SHP77 (cell line): Measurements from ENCODE around the gene PIK3C2A.

ENCODE experiments used
- DNase-seq, 2 experiments: peaks; one replicate each; lab custom pipeline; 2025; lab: John Stamatoyannopoulos, UW

PIK3C2A gene

DNA sequence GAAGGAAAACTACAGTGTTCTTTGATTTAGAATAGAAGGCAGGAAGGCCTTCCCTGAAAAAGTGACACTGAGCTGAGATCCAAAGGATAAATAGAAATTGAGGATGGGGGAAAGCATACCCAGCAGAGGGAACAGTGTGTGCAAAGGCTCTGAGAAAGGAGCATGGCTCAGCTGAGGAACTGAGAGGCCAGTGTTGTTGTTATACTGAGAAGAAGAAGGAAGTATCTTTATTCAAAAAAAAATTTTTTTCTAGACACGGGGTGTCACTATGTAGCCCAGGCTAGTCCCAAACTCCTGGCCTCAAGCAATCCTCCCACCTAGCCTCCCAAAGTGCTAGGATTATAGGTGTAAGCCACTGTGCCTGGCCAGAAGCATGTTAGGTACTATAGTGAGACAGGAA lies 3.5 kb upstream of the PIK3C2A start:
- no peak for DNase-seq

DNA sequence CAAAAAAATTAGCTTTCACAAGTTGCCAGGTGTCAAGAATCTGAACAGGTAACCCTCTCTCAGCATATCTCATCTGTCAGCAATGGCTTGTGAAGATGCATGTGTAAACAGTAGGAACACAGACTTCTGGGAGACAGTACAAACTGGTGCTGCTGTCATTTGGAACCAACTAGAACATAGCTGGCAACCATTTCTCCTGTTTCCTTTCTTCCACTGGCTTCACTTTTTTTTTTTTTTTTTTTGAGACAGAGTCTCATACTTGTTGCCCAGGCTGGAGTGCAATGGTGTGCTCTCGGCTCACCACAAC lies 2.1 kb upstream of the PIK3C2A start:
- no peak for DNase-seq

DNA sequence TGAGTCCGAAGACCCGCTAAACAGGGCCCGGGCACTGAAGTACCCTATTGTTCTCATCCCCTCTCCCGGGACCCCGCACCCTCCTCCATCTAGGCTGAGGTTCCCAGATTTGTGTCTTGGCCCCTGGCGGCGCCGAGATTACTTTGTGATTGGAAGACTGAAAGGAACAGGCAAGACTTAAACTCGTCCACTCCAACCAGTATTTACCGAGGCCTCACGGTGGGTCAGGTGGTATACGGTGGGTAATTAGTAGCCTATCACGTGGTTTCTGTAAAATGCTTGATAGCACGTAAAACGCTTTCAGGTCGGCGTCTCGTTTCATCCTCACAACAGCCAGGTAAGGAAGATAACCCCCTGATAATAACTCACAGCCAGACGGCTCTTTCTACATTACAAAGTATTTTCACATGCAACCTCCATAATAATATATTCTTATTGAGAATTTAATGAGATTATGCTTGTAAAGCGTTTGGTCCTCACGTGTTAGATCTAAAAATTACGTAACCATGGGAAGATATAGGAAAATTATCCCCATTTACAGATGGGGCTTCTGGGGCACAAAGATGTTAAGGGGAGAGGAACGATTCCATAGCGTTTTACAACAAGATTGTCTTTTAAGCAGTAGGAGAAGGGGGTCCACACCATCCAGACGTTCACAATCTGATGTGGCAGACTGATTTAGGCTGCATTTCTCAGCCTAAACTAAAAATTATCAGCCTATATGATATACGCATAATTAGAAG lies 642 bp upstream of the PIK3C2A start:
- peak; percentile 31 to 58 for DNase-seq

DNA sequence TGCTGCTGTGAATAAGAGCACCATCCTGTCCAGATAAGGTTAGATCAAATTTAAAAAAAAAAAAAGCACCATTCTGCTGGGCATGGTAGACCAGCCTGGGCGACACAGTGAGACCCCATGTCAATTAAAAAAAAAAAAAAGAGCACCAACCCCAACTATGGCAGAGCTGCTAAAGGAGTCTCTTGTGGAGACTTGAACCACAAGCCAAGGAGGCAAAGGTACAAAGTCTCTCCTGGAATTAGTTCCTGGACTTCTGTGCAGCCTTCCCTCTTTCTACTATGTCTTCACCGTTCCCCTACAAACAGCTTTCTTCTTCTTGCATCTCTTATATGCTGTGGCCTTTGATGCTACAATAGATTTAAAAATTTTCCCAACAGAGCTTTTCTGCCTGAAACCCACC lies 1.3 kb downstream of the PIK3C2A start:
- DNase-seq, result no peak

DNA sequence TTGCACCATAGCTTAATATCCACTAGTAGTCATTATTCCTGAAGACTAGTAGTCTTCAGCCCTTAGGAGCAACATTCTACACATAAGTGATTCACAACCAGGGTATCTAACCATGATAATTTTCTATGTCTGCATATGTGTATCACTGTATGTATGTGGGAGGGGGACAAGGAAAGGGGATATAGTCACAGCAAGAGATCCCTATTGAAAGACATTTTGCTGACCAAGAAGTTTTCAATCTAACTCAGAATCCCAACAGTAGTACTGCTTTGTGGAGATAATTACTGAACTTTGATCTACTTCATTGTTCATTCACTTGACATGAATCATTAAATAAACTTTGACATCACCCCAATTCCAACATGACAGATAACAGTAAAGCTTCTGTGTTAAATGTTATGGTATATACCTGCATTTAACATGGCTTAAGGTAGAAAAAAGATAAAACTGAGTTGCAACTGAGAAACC lies 10.3 kb downstream of the PIK3C2A start:
- no peak for DNase-seq

DNA sequence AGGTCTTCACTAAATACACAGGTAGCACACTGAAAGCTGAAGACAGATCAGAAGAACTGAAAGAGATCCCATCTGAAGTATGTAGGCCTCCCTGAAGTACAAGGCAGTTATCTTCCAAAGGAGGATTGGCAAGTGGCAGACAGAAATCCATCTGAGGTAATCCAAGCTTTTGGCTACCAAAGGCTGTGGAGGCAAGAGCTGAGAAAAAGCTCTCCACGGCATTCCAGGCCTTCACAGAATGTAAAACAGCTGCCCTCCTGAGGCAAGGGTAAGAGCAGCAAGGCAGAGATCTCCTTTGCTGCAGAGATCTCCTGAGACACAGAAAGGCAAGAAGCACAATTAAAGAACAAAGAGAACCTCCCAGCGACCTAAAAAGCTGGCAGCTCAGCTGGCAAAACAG lies 19.1 kb downstream of the PIK3C2A start:
- no peak for DNase-seq

DNA sequence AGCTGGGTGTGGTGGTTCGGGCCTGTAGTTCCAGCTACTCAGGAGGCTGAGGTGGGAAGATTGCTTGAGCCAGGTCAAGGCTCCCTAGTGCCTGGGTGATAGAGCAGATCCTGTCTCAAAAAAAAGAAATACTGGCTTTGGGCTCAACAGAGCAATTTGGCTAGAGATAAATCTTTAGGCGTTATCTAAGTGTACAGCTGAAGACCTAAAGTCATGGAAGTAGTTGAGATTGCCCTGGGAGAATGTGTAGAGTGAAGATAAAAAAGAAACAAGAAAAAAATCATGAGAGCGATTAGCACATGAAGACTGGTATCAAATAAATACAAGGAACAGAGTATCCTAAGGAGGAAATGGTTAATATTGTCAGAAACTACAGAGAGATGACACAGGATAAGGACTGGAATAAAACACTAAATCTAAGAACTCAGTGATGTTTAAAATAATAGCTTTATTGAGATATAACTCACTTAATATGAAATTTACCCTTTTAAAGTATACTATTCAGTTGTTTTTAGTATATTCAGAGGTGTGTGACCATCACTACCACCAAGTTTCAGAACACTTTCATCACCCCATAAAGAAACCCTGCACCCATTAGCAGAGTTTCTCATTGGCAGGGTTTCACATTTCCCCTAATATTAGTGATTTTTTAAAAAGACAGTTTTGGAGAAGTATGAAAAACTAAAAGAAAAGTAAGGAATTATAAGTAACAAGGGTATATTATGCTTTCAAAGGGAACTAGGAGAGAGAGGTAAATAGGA lies 20.7 kb downstream of the PIK3C2A start:
- DNase-seq, result no peak

DNA sequence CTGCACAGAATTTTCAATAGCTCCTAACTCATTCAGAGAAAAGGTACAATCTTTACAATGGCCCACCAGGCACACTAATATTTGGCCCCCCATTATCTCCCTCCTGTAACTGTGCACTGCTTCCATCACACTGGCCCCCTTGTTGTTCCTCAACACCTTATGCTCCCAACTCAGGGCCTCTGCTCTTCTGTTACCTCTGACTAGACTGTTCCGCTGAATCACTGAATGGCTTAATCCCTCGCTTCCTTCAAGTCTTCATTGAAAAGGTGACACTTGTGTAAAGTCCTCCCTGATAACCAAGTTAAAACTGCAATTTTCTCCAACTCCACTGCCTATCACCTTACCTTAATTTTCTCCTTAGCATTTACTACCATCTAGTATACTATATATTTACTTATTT lies 21.8 kb downstream of the PIK3C2A start:
- DNase-seq, result no peak

DNA sequence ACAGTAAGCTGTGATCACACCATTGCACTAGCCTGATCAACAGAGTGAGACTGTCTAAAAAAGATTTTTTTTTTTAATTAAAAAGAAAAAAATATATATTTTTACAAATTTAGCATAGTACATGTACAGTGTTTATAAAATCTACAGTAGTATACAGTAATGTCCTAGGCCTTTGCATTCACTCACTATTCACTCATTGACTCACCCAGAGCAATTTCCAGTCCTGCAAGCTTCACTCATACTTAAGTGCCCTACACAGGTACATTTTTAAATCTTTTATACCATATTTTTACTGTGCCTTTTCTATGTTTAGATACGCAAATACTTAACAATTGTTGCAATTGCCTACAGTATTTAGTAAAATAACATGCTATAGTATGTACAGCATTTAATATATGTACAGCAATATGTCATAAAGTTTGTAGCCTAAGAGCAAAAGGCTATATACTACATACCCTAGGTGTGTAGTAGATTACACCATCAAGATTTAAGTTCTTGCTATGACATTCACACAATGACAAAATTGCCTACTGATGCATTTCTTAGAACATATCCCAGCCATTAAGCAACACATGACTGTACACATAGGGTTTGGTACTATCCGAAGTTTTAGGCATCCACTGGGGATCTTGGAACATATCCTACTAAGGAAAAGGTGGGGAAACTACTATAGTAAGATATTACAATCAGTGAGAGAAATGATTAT lies 22.8 kb downstream of the PIK3C2A start:
- DNase-seq, result no peak

DNA sequence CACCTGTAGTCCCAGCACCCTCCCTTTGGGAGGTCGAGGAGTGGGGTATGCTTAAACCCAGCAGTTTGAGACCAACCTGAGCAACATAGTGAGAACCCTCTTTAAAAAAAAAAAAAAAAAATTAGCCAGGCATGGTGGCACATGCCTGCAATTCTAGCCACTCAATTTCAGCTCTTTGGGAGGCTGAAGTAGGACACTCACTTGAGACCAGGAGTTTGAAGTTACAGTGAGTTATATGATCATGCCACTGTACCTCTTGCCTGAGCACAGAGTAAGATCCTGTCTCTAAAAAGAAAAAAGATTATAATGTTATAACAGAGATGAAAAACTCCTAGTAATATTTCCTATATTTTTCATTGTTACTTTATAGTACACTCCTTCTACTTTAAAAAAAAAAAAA lies 23.9 kb downstream of the PIK3C2A start:
- no peak for DNase-seq

DNA sequence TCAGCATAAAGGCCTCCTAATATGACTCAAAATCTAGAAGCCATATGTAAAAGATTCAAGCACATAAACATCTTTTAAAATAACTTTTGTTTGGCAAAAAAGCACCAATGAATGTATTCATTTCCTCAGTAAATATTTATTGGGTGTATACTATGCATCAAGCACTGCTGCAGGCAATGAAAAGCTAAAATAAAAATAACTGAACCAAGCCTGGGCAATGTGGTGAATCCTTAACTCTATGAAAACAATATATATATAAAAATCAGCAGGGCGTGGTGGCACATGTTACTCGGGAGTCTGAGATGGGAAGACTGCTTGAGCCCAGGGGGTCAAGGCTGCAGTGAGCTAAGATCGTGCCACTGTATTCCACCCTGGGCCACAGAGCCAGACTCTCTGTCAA lies 27.8 kb downstream of the PIK3C2A start:
- DNase-seq, result no peak

DNA sequence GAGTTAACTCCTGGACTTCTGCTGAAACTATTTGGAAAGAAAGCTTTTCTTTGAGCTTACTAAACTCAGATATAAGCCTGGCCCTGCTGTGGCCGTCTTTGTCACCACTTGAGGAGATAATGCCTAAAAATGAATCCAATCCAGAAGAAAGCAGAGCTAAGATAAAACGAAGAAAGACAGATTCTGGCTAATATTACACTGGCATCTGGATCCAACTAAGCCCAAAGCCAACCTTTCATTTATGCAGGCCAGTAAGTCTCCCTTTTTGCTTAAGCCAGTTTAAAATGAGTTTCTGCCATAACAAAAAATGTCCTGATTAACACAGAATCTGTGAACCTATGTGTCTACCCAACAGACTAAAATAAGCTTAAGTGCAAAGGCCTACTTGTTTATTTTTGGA lies 34.5 kb downstream of the PIK3C2A start:
- no peak for DNase-seq

DNA sequence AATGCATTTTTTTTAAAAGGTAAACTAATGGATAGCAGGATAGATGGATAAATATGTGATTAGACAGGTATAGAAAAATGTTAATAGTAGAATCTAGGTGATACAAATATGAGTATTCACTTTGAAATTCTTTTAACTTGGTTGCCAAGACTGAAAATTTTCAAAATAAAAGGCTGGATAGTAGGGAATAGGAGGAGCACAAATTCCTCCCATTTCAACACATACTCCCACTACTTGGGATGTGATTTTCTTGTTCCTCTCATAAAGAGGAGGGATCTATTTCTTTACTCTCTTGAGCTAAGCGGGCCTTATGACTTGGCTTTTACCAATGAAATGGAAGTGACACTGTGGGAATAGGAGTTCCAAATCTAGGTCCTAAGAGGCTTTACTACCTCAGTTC lies 35.9 kb downstream of the PIK3C2A start:
- DNase-seq, result no peak

DNA sequence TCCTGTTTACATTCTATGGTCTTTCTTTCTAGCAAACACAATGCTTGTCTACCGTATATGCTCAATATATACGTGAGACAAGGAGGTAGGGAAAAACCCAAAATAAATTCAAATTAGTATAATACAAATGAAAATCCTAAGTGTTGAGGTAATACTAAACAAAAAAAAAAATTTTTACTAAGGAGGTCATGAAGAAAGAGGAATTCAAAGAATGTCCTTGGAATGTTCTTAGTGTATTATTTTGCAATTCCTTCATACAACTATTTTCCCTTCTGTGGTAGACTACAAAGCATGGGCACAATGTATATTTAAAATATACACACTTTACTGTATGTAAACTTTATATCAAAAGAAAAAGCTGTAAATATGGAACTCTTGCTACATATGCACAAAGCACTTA lies 36.4 kb downstream of the PIK3C2A start:
- no peak for DNase-seq

DNA sequence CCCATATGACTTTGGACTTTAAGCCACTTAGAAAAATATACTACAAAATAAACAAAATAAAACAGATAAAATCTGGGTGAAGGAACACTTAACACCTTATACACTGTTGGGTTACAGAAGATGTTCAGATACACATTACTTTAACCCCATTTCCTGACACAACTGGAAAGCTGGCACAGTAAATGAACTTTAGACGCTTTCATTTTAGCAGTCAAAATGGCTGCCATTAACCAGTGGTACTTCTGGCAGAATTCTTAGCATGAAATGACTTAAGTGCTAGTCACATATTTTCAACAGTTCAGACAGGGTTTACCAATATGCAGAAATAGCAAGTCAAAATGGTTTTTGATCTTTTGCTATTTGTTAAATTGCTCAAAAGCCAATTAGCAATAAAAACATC lies 37.9 kb downstream of the PIK3C2A start:
- DNase-seq, result no peak

DNA sequence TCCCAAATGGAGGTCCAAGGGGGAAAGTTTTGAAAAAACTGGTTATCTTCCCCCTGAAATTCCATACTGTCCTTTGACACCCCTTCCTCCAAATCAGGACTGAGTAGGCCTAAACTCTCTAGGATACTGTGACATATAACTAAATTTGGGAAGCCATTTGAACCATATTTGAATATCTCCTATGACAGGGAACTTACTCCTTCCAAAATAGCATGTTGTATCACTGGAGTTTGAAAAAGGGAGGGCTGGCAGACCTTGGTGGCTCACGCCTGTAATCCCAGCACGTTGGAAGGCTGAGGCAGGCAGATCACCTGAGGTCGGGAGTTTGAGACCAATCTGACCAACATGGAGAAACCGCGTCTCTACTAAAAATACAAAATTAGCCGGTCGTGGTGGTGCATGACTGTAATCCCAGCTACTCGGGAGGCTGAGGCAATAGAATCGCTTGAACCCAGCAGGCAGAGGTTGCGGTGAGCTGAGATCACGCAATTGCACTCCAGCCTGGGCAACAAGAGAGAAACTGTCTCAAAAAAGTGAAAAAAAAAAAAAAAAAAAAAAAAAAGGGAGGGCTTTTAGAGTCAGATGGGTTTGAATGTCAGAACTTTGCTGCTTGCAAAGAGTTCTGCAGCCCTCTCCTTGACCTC lies 42.4 kb downstream of the PIK3C2A start:
- DNase-seq, result no peak

DNA sequence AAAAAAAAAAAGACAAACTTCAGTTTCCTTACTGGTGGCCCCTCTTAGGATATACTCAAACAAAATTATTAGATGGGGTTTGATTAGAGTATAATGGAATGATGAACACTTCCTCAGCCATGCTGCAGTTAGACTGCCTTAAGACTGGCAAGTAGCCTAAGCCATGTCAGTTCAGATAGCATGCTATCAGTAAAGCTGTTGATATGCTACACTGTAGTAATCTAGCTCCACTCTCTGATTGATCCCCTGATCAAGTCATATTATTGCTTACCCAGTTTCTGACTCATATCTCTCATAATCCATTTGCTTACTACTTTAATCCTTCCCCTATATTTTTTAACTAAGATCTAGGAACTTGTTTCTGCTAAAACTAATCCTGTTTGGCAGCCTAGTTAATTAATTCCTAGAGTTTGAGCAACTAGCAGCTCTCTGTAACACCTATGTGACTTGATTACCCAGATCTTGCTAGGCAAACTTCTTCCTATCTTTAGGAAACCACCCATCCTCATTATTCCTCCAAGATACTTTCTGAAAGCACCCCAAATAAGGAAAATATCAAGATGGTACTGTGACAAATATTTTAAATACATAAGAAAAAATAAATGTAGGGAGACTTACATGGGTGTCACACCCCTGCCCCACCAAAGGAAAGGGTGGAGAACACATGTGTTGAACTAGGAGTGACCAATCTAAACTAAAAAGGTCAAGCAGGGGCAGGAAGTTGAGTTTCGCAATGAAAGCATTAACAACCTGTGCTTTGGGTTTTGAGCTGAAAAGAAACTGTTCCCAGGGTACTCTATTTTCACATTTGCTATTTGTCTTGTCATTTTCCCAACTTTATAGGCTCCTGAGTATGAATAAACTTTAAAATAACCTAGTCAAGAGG lies 43.2 kb downstream of the PIK3C2A start:
- no peak for DNase-seq

DNA sequence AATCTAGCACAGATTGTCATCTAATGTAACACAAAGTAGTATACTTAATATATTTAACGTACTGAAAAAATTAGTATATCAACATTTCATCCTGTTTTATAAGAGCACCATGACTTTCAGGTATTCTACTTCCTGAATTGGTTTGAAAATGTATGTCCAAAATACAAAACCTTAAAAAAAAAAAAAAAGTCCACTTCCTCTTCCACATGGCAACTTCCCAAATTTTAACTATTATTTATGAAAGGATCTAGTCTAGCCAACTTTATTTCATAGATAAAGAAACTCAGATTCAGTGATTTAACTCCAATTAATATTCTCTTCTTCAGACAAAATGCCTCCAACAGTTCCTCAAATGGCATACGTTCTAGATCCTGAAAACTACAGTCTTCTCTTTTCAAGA lies 44.0 kb downstream of the PIK3C2A start:
- DNase-seq, result no peak

DNA sequence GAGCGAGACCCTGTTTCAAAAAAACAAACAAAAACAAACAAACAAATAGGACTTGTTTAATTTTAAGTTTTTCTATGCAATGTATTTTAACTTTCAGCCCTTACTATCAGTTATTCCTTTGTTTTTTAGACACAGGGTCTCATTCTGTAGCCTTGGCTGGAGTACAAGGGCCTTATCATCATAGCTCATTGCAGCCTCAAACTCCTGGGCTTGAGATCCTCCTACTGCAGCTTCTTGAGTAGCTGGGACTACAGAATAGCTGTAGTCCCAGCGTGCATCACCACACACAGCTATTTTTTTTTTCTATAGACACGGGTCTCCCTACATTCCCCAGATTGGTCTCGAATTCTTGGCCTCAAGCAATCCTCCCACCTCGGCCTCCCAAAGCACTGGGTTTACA lies 44.5 kb downstream of the PIK3C2A start:
- DNase-seq, result no peak

DNA sequence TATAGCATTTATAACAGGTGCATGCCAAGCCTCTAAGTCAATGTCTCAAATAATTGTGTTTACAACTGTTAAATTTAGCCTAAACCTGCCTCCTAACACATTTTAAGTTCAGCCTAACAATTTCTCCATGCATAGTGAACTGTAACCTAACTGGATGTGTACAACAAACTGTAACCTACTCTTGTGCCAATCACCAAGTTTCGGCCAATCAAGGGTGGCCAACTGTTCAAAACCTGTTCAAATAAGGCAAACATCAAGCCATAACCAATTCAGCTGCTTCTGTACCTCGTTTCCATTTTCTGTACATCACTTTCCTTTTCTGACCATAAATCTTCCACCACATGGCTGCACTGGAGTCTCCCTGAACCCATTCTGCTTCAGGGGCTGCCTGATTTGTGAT lies 45.4 kb downstream of the PIK3C2A start:
- DNase-seq, result no peak

DNA sequence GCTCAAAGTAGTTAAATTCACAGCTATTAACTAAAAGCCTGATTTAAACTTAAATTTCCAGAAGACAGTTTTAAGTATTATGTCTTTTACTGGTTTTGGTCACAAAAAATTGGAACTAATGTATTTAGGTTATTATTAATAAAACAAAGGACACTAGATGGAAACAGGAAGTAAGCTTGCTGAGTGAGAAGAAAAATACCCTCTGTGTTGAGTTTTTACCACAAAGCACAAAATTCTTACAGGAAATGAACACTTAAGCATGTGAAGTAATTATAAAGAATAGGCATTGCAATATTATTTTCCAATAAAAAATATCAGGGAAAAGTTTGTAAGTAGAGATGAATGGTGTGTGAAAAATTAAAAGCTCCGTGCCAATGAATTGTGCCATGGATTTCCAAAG lies 46.3 kb downstream of the PIK3C2A start:
- no peak for DNase-seq

DNA sequence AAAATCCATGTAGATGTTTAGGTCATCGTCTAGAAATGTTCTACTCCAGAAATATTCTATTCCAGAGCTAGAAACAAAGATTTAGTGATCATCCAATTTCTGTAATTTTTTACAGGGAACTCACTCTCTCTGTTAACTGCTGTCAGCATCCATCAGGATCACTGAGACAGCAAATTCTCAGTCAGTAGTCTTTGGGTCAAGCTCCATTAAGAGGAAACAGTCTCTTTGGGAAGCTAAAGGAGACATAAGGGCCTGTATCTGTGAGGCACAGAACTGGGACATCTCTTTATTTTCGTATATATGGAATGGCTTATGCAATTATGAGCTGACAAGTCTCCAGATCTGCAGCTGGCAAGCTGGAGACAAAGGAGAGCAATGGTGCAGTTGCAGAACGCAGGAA lies 48.3 kb downstream of the PIK3C2A start:
- DNase-seq, result no peak
